ENCODE results near the gene MASP2.

- TF ChIP-seq ARNTL (CRISPR knock-in tag; IDR thresholded peaks at IDR 0.05; ENCODE audit: borderline replicate concordance, low read depth), result no peak
- no peak for TF ChIP-seq TSHZ2 (CRISPR knock-in tag; IDR thresholded peaks at IDR 0.05)
- no peak for TF ChIP-seq RARB (CRISPR knock-in tag; IDR thresholded peaks at IDR 0.05)
- TF ChIP-seq CREB5 (CRISPR knock-in tag; IDR thresholded peaks at IDR 0.05; ENCODE audit: low read depth), result no peak
- TF ChIP-seq ZFP3 (CRISPR knock-in tag; IDR thresholded peaks at IDR 0.05), result no peak
- TF ChIP-seq PATZ1 (CRISPR knock-in tag; IDR thresholded peaks at IDR 0.05; ENCODE audit: borderline replicate concordance), result no peak
- no peak for TF ChIP-seq ZNF565 (CRISPR knock-in tag; conservative IDR thresholded peaks at IDR 0.05; ENCODE audit: low read depth)
- no peak for TF ChIP-seq ZFP30 (CRISPR knock-in tag; IDR thresholded peaks at IDR 0.05)
Observed at GRCh38 chr1:11027316-11027715, 19.7 kb downstream of the MASP2 start.

Measured in SK-N-SH treated with all-trans-retinoic acid at 6 μM for 48 hours (cell line).